ENCODE measurements around the gene HOXD13. TPM values are rescaled to one million over a fixed set of nuclear protein-coding genes. Genes with fewer than 3 reads are reported as not detected.

The HOXD13 gene
- total and polyA plus RNA-seq, 2 of the 8 experiments (the other 6 are each of a cell fraction or from before 2014, with no cell fraction given), result not detected

DNA sequence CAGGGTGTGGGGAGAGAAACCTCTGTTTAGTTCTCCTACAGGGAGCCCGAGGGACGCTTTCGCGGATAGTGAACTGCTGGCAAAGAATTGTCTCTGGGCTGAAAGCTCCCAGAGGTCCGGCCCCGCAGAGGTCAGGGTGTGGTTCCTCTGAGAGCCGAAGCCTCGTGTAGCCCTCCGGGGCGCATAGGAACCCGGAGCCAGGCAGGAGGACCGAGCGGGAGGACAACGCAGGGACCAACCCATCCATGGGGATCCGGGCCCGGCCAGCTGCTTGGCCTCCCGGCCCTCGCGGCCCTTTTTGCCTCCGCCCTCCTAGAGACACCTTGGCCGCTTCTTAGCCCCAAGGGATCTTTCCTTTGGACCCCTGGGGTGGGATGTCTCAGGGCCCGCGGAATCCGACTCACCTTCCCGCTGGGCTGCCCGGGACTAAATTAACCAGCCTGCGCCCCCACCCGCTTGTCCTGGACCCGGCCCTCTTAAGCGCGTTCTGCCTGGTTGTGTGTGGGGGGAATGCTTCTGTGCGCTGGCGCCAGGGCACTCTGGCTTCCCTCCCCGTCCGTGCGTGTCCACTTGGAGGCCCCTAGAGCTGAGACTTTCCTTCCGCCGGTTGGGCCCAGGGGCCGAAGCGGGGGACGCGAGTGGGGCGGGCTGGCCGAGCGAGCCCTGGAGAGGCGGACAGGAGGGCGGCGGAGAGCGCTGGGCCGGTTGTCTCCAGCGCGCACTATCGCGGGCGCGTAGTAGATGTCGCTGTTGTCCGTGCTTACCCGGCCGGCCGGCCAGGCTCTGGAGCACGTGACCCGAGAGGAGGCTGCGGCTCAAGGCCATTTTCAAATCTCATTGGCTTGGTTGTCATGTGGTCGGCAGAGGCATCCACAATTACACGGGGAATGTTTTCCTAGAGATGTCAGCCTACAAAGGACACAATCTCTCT is 23.6 kb downstream of the HOXD13 start, which contains the start of gene HOXD10 (continued):
- TF ChIP-seq CBX8 (IDR thresholded peaks at IDR 0.05; ENCODE audit: borderline replicate concordance, low read depth, low read length), result peak; percentile 17; the same call in 1 of the 2 replicates
- no peak for TF ChIP-seq YY1 (IDR thresholded peaks at IDR 0.05; ENCODE audit: low read depth, low read length)
- TF ChIP-seq, protein P1, sequence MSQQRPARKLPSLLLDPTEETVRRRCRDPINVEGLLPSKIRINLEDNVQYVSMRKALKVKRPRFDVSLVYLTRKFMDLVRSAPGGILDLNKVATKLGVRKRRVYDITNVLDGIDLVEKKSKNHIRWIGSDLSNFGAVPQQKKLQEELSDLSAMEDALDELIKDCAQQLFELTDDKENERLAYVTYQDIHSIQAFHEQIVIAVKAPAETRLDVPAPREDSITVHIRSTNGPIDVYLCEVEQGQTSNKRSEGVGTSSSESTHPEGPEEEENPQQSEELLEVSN (IDR thresholded peaks at IDR 0.05), result peak; percentile 63
- no peak for TF ChIP-seq BRCA1 (IDR thresholded peaks at IDR 0.05; ENCODE audit: low read depth, low read length)
- TF ChIP-seq EZH2 (IDR thresholded peaks at IDR 0.05; ENCODE audit: low read depth, low read length, severe bottlenecking), result peak; percentile 86
- TF ChIP-seq KDM1A (IDR thresholded peaks at IDR 0.05; ENCODE audit: borderline replicate concordance, low read length), result no peak
- TF ChIP-seq CHD7 (IDR thresholded peaks at IDR 0.05; ENCODE audit: insufficient replicate concordance, low read length), result no peak

All from H1 (cell line).